Stimulated activated CD4-positive, alpha-beta T cell treated with anti-CD3 and anti-CD28 coated beads, Interleukin-1b, Interleukin-23, amount 100 ng/mL, for 4 hours (primary cell): Measurements from ENCODE around the gene DCAKD.
"Not testable (repeated sequence)": the region's sequence is repeated elsewhere in the genome, so short reads cannot be mapped to it uniquely, and the experiment has no call there.

Experiments used
- DNase-seq, 2 donors: peaks; one replicate each; pipeline ENCODE4 v3.0.0-alpha.2; 2020; ENCODE audit warnings: low read depth in 2 of 2

Gene DCAKD

GRCh38 chr17:45067637-45068036 lies 16.2 kb upstream of the DCAKD start:
- DNase-seq: no peak

- DNase-seq: no peak
These were observed 11.8 kb upstream of the DCAKD start for GRCh38 chr17:45063198-45063597.

- DNase-seq: no peak
These were observed 10.3 kb upstream of the DCAKD start for GRCh38 chr17:45061606-45062205.

- DNase-seq: peak; percentile 88 to 91
These were observed 9.6 kb upstream of the DCAKD start, which contains the start of gene NMT1 for GRCh38 chr17:45060797-45061605. NMT1 (plus strand) TSS chr17:45061317; CDS start chr17:45061330, 13 bp downstream.

- DNase-seq: no peak
These were observed 9.0 kb upstream of the DCAKD start for GRCh38 chr17:45060382-45060796.

- peak in 1 of 2 donors; percentile 10 for DNase-seq
These were observed 780 bp upstream of the DCAKD start for GRCh38 chr17:45052052-45052772.

- not testable (repeated sequence) for DNase-seq
These were observed 254 bp upstream of the DCAKD start for GRCh38 chr17:45051720-45052051.

- DNase-seq: peak; percentile 15 to 17
These were observed 862 bp downstream of the DCAKD start for GRCh38 chr17:45050481-45051059.

GRCh38 chr17:45048795-45049563 lies 2.5 kb downstream of the DCAKD start:
- DNase-seq: no peak

GRCh38 chr17:45046537-45047125 lies 4.8 kb downstream of the DCAKD start:
- no peak for DNase-seq

- no peak for DNase-seq
These were observed 7.5 kb downstream of the DCAKD start for GRCh38 chr17:45043813-45044540.

GRCh38 chr17:45042346-45043120 lies 8.9 kb downstream of the DCAKD start:
- no peak for DNase-seq

- no peak for DNase-seq
These were observed 11.0 kb downstream of the DCAKD start for GRCh38 chr17:45040459-45040858.

- DNase-seq: no peak
These were observed 12.5 kb downstream of the DCAKD start for GRCh38 chr17:45038728-45039634.

GRCh38 chr17:45036691-45037090 lies 14.7 kb downstream of the DCAKD start:
- no peak for DNase-seq

GRCh38 chr17:45035848-45036247 lies 15.6 kb downstream of the DCAKD start:
- DNase-seq: no peak

GRCh38 chr17:45034599-45034998 lies 16.8 kb downstream of the DCAKD start:
- DNase-seq: no peak

- no peak for DNase-seq
These were observed 19.3 kb downstream of the DCAKD start for GRCh38 chr17:45032174-45032541.
